ENCODE measurements around the gene STYXL2.

The STYXL2 gene

DNA sequence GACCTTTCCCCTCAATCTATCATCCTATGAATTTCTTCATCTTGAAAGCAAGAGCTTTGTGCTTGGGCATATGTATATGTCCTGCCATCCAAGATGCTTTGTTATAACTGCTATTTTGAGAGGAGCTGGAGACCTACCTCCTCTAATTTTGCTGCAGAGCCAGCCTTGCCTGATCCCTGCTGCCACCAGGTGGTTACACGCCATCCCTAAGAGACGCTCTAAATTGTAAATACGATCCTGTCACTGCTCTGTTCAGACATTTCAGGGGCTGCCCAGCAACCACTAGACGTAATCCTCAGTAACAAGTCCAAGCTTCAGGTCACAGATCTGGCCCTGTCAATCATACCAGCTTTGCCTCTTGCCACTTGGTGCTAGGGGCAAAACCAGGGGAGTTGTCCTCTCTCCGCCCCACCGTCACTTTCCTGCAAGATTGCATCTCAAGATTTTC is 36.6 kb upstream of the STYXL2 start:
- H3K4me3 ChIP-seq (ENCODE audit: low read depth, low read length) = no peak overlapping the region
- DNase-seq (ENCODE audit: low read depth) = peak; percentile 75
- TF ChIP-seq, protein P1, sequence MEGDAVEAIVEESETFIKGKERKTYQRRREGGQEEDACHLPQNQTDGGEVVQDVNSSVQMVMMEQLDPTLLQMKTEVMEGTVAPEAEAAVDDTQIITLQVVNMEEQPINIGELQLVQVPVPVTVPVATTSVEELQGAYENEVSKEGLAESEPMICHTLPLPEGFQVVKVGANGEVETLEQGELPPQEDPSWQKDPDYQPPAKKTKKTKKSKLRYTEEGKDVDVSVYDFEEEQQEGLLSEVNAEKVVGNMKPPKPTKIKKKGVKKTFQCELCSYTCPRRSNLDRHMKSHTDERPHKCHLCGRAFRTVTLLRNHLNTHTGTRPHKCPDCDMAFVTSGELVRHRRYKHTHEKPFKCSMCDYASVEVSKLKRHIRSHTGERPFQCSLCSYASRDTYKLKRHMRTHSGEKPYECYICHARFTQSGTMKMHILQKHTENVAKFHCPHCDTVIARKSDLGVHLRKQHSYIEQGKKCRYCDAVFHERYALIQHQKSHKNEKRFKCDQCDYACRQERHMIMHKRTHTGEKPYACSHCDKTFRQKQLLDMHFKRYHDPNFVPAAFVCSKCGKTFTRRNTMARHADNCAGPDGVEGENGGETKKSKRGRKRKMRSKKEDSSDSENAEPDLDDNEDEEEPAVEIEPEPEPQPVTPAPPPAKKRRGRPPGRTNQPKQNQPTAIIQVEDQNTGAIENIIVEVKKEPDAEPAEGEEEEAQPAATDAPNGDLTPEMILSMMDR (IDR thresholded peaks at IDR 0.05; ENCODE audit: insufficient read depth, low read depth, low read length, missing control alignments) = peak; percentile 51

DNA sequence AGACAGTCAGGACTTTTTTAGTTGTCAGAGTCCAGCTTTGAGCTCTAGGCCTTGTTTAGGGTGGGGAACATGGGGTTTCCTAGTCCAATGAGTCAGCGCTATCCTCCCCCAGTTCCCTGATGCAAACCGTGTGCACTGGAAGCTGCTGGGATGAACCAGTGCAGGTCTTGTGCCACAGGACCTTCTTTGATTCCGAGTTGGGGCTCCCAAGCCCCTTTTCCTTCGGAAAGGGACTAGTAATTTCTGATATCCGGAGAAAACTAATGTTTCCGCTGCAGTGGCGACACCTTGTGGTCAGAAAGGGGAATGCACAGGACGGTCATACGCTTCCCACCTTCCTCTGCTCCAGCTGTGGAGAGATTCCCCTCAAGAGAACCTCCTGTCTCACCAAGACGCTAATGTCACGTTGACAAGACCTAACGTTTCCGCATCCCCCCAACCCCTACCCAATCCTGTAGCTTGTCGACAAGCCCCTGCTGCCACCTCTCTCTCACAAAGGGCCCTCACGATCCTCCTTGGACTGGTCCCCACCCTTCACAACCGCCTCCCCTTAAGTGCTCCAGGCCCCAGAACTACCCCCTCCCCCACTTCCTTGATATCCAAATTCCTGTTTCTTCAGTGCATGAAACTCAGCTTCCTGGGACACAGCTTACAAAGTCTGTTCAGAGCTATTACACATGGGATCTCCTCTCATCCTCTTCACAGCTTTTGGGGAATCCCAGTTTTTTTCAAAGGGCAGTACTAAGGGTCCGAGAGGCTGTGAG is 34.6 kb upstream of the STYXL2 start:
- DNase-seq (ENCODE audit: low read depth) = peak; percentile 69
- no peak overlapping the region for H3K4me3 ChIP-seq (ENCODE audit: low read depth, low read length)
- TF ChIP-seq, protein P1 (IDR thresholded peaks at IDR 0.05; ENCODE audit: insufficient read depth, low read depth, low read length, missing control alignments) = peak; percentile 96

DNA sequence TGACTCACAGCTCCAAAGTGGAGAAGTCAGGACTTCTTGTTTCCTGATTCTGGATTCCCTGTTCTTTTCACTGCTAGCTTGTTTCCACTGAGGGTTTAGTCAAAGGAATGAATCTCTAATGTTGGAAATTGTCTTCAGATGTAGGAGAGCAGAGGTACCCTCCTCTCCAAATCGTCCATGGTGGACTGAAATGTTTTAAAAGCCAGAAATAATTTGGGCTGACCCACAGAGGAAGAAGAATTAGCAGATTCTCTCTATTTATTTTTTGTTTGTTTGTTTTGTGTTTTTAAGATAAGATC is 34.1 kb upstream of the STYXL2 start:
- H3K4me3 ChIP-seq (ENCODE audit: low read depth, low read length) = no peak overlapping the region
- no peak for DNase-seq (ENCODE audit: low read depth)
- TF ChIP-seq, protein P1 (IDR thresholded peaks at IDR 0.05; ENCODE audit: insufficient read depth, low read depth, low read length, missing control alignments) = no peak

DNA sequence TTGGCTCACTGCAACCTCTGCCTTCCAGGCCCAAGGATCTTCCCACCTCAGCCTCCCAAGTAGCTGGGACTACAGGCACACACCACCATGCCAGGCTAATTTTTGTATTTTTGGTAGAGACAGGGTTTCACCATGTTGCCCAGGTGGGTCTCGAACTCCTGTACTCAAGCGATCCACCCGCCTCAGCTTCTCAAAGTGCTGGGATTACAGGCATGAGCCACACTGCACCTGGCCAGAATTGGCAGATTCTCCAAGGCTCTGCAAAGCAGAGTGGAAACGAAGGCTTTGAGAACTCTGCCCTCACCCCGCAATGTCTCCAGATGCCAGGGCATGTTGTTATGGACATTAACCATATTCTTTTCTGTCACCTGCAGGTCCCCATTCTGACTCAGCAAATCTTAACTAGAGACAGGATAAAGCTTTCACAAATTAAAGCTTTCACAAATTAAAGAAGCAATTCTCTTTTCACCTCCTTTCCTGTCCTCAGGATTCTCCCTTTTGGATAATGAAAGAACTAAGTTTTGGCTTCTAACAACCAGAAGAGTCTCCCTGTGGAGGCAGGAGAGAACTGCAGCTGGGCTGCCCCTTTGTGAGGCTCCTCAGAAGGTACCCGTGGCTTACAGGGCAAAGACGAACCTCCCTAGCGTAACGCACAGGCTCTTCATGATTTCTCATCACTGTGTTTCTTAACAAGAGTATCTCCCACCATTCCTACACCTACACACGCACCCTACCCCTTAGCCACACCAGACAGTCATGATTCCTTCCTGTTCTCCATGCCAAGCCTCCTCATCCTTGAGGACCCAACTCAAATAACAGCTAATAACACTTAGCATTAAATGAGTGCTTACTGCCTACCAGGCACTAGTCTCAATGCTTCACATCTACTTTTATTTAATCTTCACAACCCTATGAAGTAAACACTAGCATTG is 33.5 kb upstream of the STYXL2 start:
- DNase-seq (ENCODE audit: low read depth) = no peak
- no peak overlapping the region for H3K4me3 ChIP-seq (ENCODE audit: low read depth, low read length)
- TF ChIP-seq, protein P1 (IDR thresholded peaks at IDR 0.05; ENCODE audit: insufficient read depth, low read depth, low read length, missing control alignments) = peak; percentile 23

DNA sequence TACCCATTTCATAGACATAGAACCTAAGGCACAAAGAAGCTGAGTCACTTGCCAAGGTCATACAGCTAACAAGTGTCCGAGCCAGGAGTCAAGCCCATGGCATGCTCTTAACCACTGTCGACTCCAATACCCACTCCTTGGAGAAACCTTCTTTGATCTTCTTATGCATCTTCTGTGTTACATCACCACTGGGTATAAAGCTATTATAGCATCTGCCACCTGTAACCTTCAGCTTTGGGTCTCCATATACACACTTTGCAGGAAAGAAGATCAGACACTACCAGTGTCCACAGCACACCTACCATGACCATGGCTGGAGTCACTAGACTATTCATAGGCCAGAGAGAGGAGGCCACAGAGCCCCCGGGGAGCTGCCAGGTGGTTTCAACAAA is 32.8 kb upstream of the STYXL2 start:
- TF ChIP-seq, protein P1 (IDR thresholded peaks at IDR 0.05; ENCODE audit: insufficient read depth, low read depth, low read length, missing control alignments) = no peak
- no peak for DNase-seq (ENCODE audit: low read depth)
- H3K4me3 ChIP-seq (ENCODE audit: low read depth, low read length) = no peak overlapping the region

DNA sequence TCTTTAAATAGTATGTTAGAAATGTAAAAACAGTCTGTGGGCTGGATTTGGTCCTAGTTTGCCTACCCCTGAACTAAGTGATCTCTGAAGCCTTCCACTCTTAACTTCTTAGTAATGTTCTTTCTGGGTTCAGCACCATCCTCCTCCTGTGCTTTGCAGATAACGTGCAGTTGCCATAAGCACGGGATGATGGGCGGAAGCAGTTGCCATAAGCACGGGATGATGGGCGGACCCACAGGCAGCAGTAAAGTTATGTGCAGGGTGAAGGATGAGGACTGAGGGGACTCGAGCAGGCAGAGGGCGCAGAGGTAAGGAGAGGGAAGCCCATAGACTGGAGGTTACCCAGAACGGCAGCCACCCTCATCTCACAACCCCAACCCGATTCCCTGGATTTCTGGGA is 29.3 kb upstream of the STYXL2 start:
- TF ChIP-seq, protein P1 (IDR thresholded peaks at IDR 0.05; ENCODE audit: insufficient read depth, low read depth, low read length, missing control alignments) = no peak
- DNase-seq (ENCODE audit: low read depth) = no peak

More for the DNA sequence above, 29.3 kb upstream of the STYXL2 start:
- H3K4me3 ChIP-seq (ENCODE audit: low read depth, low read length) = no peak overlapping the region
